Sciatic nerve (tissue), 2 donors: ENCODE results near the gene CAMKK1. TPM values are rescaled to one million over a fixed set of nuclear protein-coding genes. Genes with fewer than 3 reads are reported as not detected.

ENCODE experiments used
- ATAC-seq: fragments of 200-7000 bp; cut with Tn5 transposase; one replicate; pipeline ENCODE4 v1.9.1; 2020; ENCODE audit warnings: mild to moderate bottlenecking, moderate library complexity
- DNase-seq: peaks from one replicate; pipeline ENCODE4 v3.0.0-alpha.2; 2020; ENCODE audit warnings: low spot score
- intact Hi-C: fragments of 100-400 bp; cut with DNase I; formaldehyde crosslinking; loops from one replicate; pipeline ENCODE4 v1.14.2; 2022
- total RNA-seq: library from RNA; stranded (reverse); fragmentation: NEBNext Ultra II Directional; extraction: Animal tissue kit (Norgen Biotek cat#: 25700); gene quantifications from one replicate; pipeline ENCODE4 v1.2.1, GENCODE V29; 2021
- donor health status: DM: no; HTN: no; CAD: no.
- donor health status: DM: no; HTN: no; CAD: no.

Gene CAMKK1
- total RNA-seq, 1 donor from 2014 or later, result 7.7 TPM

DNA sequence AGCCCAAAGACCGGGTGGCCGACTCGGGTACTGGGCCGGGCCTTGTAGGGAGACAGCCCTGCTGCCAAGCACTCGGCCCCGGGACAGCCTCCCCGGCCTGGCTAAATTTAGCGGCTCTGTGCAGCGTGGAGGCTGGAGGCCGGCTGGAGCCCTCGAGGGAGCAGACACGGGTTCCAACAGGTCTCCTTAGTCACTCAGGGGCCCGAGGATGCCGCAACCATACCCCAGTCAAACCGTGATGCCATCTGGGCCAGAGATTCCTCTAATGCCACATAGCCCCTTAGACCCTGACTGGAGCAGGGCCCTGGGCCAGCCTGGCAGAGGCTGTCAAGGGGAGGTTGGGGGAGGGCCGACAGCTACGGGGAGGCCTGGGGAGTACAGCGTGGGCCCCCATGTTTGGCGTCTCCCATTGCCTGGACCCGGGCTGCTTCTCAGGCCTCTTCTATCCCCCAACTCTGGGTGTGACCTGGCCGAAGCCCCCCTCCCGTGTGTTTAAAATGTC is 26.3 kb upstream of the CAMKK1 start:
- no peak for ATAC-seq
- intact Hi-C loops, result no loop called here
- DNase-seq, result no peak

DNA sequence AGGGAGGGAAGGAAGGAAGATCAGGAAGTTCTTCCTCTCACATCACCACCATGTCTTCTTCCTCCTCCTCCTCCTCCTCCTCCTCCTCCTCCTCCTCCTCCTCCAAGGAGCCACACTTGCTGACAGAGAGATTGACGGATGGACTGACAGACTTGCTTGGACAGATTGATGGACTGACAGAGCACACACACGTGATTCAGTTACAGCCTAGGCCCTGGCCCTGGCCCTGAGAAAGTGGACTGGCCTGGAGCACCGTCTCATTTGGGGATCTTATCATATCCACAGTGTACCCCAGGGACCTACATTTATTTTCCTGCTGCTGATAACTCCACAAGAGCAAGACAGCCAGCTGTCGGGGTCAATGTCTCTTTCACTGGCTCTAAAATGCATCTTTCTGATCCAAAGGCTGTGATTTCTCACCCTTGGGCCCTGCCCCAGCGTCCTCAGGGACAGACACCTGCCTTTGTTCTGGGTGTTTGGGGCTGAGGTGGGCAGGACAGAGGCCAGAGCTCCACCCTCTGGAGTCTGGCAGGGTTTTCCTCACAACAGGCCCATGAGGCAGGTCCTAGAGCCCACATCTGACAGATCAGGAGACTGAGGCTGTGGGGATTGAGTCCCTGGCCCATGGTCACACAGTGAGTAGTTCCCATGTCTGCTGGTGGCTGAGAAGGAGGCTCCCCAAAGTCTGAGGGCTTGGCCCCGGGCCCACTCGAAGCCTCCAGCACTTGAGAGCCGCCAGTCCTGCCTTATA is 25.7 kb upstream of the CAMKK1 start:
- intact Hi-C loops, result no loop called here

DNA sequence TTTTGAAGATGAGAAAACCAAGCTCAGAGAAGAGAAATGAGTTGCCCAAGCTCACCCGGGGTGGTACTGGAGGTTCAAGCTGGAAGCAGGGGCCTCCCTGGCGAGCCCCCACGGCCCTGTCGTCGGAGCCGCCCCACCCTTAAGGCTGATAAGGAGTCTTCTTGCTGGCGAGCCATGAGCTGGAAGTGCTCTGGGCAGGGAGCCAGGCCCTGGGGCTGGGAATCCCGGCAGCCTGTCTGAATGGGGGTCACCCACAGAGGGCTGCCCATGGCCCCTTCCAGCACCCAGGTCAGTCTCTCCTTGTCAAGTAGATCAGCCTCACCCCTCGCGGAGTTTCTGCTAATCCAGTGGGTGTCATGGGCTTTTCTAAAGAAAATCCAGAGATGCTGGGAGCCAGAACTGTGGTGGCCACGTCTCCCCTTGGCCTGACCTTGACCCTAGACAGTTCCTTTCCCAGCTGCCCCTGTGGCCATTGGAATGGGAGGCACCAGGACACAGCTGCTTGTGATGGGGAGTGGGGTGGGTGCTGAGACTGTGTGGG is 24.6 kb upstream of the CAMKK1 start:
- DNase-seq (no peak), ATAC-seq (no peak)
- intact Hi-C loops, result no loop called here

More for the DNA sequence above, 25.7 kb upstream of the CAMKK1 start:
- ATAC-seq, result no peak
- no peak for DNase-seq

DNA sequence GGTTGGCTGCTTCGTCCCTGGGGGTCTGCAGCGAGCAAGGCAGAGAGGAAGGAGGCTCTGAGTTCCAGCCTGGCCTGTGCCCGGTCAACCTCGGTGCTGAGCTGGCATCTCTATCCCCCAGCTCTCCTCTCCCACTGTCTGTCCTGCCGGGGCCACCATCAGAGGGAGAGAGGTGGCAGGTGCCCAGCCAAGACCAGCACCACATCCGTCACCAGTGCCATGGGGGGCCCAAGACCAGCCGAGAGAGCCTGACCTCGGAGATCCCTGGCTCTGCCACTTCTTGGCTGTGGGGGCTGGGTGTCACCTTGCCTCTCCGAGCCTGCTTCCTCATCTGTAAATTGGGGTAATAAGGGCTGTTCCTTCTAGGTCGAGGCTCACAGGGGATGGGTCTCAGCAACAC is 24.0 kb upstream of the CAMKK1 start:
- intact Hi-C loops, result no loop called here
- no peak for DNase-seq
- no peak for ATAC-seq

DNA sequence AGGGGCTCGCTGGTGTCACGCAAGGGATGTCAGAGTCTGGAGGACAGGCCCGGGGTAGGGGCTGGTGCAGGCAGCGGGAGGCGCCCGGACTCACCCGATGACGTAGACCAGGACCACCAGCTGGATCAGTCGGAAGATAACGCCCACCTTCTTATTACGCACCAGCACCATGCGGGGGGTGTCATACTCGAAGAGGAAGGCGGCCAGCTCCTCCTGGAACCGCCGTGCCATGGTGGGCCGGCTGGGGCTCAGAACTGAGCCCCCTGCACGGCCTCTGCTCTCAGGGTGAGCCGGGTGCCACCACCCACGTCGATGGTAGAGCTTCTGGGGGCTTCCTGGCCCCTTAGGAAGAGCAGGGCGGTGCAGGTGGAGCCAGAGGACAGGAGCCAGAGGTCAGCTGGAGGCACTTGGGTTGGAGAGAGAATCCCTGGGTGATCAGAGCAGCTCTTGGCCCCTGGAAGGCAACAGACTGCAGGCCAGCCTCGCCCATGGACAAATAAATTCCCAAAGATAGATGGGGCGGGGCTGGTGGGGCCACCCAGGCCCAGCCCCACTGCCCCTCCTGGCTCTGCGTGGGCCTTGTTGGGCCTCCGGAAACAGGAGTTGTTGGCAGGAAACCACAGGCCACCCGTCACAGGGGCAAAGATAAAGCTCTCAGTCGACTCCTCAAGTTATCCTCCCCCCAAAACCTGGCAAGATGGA is 23.3 kb upstream of the CAMKK1 start, which contains the start of gene P2RX1:
TSS of gene P2RX1 (minus strand) at position 471 of the 702 bp plus-strand sequence. CDS start at position 231, 240 bp downstream.
- peak; percentile 50 for ATAC-seq
- no peak for DNase-seq
- intact Hi-C loops, result no loop called here

DNA sequence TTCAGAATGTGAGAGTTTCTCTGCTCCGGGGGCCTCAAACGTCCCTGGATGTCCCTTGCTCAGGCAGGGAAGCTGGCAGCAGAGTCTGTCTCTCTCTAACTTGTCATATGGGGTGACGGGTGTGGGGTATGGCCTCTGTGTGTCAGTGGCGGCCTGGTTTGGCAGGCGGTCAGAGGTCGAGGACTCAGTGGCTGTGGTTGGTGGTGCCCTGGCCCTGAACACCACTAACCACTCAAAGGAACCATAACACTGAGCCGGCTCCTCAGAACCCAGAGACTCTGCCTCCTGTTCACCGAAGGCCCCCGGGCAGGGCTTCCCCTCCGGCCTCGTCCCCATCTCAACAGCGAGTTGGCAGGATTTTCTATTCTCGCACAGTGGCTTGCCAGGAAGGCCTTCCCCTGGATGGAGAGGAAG is 22.7 kb upstream of the CAMKK1 start:
- DNase-seq (no peak), ATAC-seq (no peak)

DNA sequence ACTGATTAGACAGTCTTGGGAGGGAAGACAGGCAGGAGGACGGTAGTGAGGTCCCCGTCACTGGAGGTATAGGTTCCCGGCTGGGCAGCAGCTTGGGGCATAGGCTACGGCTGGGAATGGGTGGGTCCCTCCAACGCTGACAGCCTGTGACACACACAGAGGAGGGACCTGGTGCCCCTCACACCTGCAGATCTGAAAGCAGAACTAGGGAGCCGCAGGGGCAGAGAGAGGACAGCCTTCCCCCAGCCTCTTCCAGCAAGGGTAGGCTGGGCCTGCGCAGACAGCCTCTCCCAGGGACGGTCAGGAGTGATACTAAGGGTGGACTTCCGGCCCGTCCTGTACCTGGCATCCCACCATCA is 21.4 kb upstream of the CAMKK1 start:
- intact Hi-C loops, result no loop called here
- ATAC-seq, result peak; percentile 14
- DNase-seq, result no peak

More for the DNA sequence above, 22.7 kb upstream of the CAMKK1 start:
- intact Hi-C loops, result no loop called here

DNA sequence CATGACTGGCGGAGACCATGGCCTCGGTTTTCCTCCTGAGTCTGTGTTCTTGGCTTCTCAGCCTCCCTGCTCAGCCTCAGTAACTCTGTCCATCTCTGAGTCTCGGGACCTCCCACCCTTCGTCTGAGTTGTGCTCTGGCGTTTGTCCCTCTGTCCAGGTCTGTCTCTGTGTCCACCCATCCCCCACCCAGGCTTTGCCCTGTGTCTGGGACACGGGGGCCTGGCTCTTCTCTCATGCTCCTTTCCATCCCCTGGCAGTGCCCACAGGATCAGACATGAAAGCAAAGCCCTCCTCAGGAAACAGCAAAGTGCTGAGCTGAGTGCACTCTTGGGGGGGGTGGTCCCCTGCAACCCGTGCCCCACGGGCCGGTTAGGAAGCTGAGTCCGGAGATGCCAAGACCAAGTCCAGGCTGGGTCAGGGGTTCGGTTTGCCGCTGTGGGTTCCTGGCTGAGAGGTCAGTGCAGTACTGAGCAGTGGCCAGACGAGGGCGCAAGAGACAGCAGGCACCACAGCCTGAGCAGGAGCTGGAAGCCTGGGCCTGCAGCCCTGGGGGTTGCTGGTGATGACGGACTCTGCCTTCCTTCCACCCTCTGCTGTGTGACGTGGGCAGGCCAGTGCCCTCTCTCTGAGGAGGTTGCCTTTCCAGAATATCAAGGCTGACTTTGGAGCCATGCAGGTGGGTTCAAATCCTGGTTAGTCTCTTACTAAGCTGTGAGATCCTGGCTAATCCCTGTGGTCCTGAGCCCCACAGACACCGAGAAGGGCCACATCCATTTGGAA is 20.9 kb upstream of the CAMKK1 start:
- intact Hi-C loops, result no loop called here
- ATAC-seq (peak; percentile 81), DNase-seq (peak; percentile 90)

DNA sequence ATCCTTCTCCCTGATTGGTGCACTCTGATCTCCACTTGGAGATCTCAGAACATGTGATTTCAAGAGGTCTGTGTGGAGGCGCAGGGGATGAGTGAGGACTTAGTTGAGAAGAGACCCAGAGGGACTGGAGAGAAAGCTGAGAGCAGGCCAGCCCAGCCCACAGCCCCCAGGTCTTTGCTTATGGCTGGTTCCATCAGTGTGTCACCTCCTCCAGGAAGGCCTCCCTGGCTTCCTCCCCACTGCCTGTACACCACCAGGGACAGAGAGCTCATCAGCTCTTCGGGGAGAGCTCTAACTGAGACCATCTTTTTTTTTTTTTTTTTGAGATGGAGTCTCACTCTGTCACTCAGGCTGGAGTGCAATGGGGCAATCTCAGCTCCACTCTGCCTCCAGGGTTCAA is 20.0 kb upstream of the CAMKK1 start:
- ATAC-seq, result no peak
- intact Hi-C loops, result no loop called here
- no peak for DNase-seq

DNA sequence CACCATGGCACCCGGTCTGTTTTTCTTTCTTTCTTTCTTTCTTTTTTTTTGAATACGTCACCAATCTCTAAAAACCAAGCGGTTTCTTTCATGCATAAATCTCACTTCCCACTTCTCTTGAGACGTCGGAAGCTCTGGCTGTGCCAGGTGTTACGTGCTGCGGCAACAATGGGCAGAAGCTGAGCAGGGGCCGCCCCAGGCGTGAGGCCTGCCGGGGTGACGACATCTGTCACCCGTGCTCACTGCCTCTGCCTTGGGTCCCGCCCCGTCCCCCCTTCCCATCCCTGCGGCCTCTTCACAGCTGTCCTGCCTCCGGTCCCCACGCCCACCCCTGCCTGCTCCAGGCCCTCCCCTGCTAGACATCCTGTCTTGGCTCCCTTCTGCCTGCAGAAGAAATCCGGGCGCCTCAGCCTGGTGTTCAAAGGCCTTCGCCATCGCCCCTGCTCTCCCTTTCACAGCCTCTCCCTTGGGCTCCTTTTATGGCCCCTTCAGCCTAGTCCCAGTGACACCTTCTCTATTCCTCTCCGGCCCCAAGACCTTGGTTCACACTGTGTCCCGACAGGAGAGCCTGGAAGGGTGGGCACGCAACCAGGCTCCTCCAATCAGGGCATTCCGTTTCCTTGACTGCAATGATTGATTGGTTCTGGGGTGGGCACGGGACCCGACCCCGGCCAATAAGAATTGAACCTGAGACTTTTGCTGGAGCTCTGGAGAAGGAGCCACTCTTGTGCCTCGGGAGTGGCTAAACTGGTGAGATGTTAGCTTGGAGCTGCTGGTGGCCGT is 18.6 kb upstream of the CAMKK1 start:
- intact Hi-C loops, result no loop called here
- ATAC-seq (peak; percentile 41), DNase-seq (no peak)

DNA sequence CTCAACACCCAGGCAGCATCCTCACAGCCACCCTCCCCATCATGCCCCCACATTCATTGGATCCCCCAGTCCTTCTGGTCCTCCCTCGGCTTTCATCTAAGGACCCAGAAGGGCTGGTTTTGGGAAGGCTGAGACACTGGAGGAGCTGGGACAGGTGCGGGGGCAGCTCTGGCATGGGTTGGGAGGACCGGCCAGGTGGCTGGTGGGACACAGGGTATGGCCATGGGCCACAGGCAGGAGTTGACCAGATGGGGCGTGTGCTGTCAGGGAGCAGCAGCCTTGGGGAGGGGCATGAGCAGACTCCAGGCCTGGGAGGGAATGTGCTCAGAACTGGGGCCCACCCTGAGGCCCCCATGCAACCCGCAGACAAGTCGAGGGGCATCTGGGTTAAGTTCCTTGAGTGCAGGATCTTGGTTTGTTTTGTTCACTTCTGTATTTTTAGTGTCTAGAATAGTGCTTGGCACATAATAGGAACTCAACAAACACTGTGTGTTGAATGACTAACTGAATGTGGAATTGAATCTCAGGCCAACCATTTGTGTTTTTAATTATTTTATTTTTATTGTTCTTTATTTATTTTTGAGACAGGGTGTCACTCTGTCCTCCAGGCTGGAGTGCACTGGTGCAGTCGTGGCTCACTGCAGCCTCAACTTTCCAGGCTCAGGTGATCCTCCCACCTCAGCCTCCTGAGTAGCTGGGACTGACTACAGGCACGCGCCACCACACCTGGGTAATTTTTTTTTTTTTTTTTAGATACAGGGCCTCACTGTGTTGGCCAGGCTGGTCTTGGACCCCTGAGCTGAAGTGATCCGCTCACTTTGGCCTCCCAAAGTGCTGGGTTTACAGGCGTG is 17.8 kb upstream of the CAMKK1 start:
- ATAC-seq (no peak), DNase-seq (no peak)
- intact Hi-C loops, result no loop called here

DNA sequence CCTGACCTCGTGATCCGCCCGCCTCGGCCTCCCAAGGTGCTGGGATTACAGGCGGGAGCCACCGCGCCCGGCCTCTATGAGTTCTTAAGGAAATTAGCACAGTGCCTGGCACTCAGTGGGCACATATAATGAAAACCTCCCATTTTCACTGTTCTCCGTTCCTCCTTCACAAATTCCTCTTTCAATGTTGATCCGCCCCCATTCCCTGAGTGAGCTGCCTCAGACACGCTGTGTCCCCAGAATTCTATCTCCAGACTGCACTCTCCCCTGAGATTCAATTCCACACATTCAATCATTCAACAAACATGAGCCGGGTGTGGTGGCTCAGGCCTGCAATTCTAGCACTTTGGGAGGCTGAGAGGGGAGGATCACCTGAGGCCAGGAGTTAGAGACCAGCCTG is 16.4 kb upstream of the CAMKK1 start:
- DNase-seq (no peak), ATAC-seq (no peak)
- intact Hi-C loops, result no loop called here

DNA sequence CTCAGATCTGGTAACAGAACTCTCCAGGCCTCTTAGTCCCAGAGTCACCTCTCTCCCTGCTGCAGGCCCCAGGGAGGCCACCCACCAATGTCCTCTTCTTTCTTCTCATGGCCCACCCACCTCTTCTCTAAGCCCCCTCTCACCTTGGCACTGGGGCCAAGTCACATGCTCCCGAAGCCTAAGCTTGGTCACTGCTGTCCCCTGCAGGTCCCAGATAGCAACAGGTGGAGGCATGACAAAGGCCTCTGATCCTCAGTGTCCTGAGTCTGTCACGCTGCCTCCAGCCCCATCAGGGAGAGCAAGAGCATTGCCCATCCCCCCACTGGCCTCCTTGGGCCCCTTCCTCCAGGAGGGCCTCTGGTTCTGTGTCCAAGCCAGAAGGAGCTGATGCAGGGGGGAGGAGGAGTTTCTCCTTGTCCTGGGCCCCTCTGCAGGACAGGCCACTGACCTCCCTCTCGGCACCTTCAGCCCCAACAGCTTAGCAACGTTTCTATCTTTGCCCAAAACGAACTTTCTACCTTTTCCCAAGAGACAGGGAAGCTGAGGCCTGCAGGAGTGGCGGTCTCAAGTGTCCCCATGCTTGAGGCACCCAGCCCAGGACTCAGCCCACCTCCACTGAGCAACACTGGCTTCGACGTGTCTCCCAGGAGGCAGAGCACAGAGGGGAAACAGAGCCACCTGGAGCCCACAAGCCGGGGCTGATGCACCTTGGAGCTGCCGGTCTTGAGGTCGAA is 14.8 kb upstream of the CAMKK1 start:
- intact Hi-C loops, result no loop called here
- DNase-seq, result no peak
- ATAC-seq, result no peak

DNA sequence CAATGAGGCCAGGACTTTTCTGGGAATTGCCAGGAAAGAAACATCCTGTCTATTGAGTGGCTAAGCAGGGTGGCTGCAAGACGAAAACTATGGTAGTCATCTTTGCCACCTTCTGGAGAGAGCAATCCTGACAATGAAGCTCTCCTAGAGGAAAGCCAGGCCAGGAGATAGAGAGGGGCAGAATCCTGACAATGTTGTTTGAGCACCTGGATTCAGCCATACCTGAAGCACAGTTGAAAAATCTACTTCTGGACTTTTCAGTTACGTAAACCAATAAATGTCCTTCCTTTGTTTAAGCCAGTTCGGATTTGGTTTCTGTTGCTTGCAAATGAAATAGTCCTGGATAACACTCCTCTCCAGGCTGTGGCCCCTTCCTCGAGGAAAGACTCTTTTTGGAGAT is 14.0 kb upstream of the CAMKK1 start:
- no peak for DNase-seq
- intact Hi-C loops, result no loop called here
- ATAC-seq, result no peak

DNA sequence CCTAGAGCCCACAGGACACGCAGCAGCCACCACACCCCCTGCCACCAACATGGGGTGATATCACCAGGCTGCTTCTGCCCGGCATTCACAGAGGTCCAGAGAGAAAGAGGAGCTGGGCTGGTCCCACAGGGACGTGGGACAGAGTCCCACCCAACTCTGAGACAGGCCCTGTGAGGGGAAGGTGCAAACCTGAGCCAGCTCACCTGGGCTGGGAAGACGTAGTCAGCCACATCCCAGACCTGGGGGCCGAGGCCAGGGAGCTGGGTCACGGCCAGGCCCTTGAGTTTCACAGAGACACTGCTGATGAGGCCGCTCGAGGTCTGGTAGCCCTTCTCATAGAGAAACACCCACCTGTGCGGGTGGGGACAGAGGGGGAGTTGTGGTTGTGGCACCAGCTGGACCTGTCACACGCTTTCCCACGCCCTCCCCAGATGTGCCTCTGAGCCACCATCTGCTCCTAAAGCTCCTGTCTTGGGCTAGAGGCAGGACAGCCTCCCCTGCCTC is 12.2 kb upstream of the CAMKK1 start:
- DNase-seq, result no peak
- ATAC-seq, result no peak
- intact Hi-C loops, result no loop called here

DNA sequence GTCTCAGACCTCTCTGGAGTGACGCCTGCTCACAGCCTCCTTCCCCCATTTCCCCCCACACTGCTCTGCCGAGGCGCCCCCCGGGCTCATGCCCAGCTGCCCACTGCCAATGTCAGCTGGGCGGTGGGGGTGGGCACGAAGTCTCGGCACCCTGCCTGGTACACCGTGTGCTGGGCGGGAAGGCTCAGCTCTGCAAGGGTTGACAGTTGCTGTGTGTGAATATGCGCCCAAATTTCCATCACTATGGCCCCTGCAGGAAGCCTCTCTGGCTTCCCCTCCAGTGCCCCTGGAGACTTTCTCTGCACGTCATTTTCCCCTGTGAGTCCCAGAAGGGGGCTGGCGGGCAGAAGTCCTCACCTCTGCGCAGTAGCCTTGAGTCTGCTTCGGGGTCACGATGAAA is 11.6 kb upstream of the CAMKK1 start:
- intact Hi-C loops, result no loop called here
- no peak for ATAC-seq

DNA sequence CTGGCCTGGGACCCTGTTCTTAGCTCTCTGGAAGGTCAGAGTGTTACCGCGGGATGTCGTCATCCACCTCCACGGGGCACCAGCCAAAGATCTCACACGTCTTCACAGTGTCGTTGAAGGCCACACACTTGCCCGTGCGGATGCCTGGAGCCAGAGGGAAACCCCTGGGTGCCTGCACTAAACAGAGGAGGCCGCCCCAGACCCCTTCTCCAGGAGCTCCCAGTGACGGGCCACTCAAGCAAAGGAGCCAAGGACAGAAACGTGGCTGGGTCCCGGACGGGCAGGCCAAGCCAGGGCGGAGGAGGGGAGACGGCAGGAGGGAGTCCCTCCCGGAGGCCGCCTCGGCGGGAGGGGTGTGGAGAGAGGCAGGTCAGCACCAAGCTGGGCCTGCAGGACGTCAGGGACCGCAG is 11.0 kb upstream of the CAMKK1 start:
- DNase-seq (no peak), ATAC-seq (no peak)
- intact Hi-C loops, result no loop called here

More for the DNA sequence above, 11.6 kb upstream of the CAMKK1 start:
- no peak for DNase-seq
